CD4-positive, alpha-beta T cell treated with Interleukin-17A for 4 hours (primary cell): ENCODE results near the gene NHERF2.
"Not testable (repeated sequence)": the region's sequence is repeated elsewhere in the genome, so short reads cannot be mapped to it uniquely, and the experiment has no call there.

ENCODE experiments used
- DNase-seq: peaks from one replicate; pipeline ENCODE4 v3.0.0-alpha.2; 2020; ENCODE audit warnings: mixed read lengths

The NHERF2 gene

GRCh38 chr16:2007081-2007836 lies 19.4 kb upstream of the NHERF2 start:
- no peak for DNase-seq

GRCh38 chr16:2008009-2008526 lies 18.6 kb upstream of the NHERF2 start:
- DNase-seq = no peak

- DNase-seq = no peak
Observed at GRCh38 chr16:2008631-2009163, 18.0 kb upstream of the NHERF2 start.

GRCh38 chr16:2009164-2009711 lies 17.5 kb upstream of the NHERF2 start:
- no peak for DNase-seq

- DNase-seq = peak; percentile 86
Observed at GRCh38 chr16:2009791-2010510, 16.8 kb upstream of the NHERF2 start, which contains the start of gene ZNF598. Gene ZNF598 (minus strand): TSS chr16:2009821.

GRCh38 chr16:2011726-2012125 lies 15.0 kb upstream of the NHERF2 start:
- DNase-seq = not testable (repeated sequence)

GRCh38 chr16:2013527-2013926 lies 13.2 kb upstream of the NHERF2 start:
- no peak for DNase-seq

- DNase-seq = no peak
Observed at GRCh38 chr16:2015117-2015946, 11.4 kb upstream of the NHERF2 start.

GRCh38 chr16:2015947-2016208 lies 10.8 kb upstream of the NHERF2 start:
- DNase-seq = no peak

- peak; percentile 49 for DNase-seq
Observed at GRCh38 chr16:2016407-2016922, 10.2 kb upstream of the NHERF2 start.

GRCh38 chr16:2019518-2019920 lies 7.2 kb upstream of the NHERF2 start, which contains the start of gene NPW:
Gene NPW (plus strand): TSS chr16:2019785.
- peak; percentile 26 for DNase-seq

- DNase-seq = no peak
Observed at GRCh38 chr16:2019921-2020831, 6.5 kb upstream of the NHERF2 start.

GRCh38 chr16:2022723-2023091 lies 4.0 kb upstream of the NHERF2 start:
- peak; percentile 32 for DNase-seq

- DNase-seq = peak; percentile 97
Observed at GRCh38 chr16:2023092-2024031, 3.3 kb upstream of the NHERF2 start.

GRCh38 chr16:2024032-2024420 lies 2.7 kb upstream of the NHERF2 start:
- DNase-seq = no peak

GRCh38 chr16:2025251-2025650 lies 1.5 kb upstream of the NHERF2 start:
- no peak for DNase-seq

- DNase-seq = no peak
Observed at GRCh38 chr16:2025878-2026460, 733 bp upstream of the NHERF2 start.

GRCh38 chr16:2027024-2028010 lies 615 bp downstream of the NHERF2 start:
- peak; percentile 34 for DNase-seq

GRCh38 chr16:2028146-2028545 lies 1.4 kb downstream of the NHERF2 start:
- no peak for DNase-seq
